ENCODE results near the gene NUP37. TPM values are rescaled to one million over a fixed set of nuclear protein-coding genes. Genes with fewer than 3 reads are reported as not detected.

NUP37 gene
- polyA plus RNA-seq, 3 donors, result 11.1 to 23.0 (median 20.9) TPM

DNA sequence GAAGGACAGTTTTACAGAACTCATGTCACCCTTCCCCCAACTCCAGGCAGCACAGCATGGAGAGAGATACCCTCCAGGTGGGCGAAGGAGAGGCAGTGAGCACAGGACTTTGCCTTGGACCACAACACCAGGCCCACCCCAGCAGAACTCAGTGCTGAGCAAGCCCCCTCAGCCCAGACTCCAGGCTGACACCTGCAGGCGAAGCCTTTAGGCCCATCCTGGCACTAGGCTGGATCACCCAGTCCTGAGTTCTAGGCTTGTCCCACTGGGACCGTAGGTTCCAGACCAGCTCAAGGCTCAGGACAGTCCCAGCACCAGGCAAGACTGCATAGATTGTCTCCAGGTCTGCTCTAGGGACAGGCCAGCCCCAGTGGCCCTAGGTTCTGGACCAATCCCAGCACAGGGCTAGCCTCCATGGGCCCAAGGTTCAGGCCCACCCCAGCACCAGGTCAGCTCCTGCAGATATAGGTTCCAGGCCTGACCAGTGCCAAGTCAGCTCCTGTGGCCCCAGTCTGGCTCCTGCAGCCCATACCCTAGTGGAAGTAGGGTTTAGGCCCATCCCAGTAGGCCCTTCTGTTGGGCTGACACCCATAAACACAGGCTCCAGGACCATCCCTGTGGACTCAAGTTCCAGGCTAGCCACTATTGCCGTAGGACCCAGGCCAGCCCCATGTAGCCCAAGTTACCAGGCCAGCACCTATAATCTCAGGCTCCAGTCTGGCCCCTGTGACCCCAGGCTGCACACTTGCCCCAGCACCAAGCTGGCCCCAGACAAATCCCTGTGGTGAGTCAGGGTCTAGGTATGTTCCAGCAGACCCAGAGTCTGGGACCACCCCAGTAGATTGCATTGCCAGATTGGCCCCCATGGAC is 67.5 kb downstream of the NUP37 start:
- no peak for DNase-seq
- Histone ChIP-seq H3K9me3 (replicated peaks in 1 of 2; ENCODE audit: control insufficient read depth in 1 of 2, insufficient read depth in 1 of 2, low read length in 2 of 2) (no peaks in the 10 kb centered on the region), H3K4me2 (replicated peaks; ENCODE audit: extremely low read depth, low read length, poor library complexity, severe bottlenecking) (no peak overlapping the region), H3K4me1 (ENCODE audit: control insufficient read depth in 1 of 2, insufficient read depth in 2 of 2, low read length in 2 of 2) (peaks cover 0 to 9% of the 10 kb centered on the region in 2 donors), H2AFZ (ENCODE audit: insufficient read depth, low read depth, low read length, poor library complexity, severe bottlenecking) (no peak overlapping the region), H3K27ac (ENCODE audit: low read depth in 1 of 2, low read length in 2 of 2) (peak overlapping the region in 1 of 2 donors; percentile 29), H3K36me3 (replicated peaks in 1 of 2; ENCODE audit: control insufficient read depth in 1 of 2, insufficient read depth in 2 of 2, low read length in 2 of 2) (peaks cover 56 to 98% of the 10 kb centered on the region in 2 donors), H3K4me3 (replicated peaks in 1 of 3; ENCODE audit: low read depth in 2 of 3, low read length in 3 of 3) (no peak overlapping the region), H3K27me3 (ENCODE audit: control insufficient read depth in 2 of 2, insufficient read depth in 2 of 2, low read length in 2 of 2) (no peaks in the 10 kb centered on the region), H4K20me1 (ENCODE audit: insufficient read depth, low read length) (peaks cover 13% of the 10 kb centered on the region), H3K79me2 (ENCODE audit: insufficient read depth, low read length) (no peaks in the 10 kb centered on the region), H3K9ac (ENCODE audit: insufficient read depth, low read length, poor library complexity, severe bottlenecking) (no peak overlapping the region)
- 100% methylated on average over 4 of the region's 4 CpGs for WGBS (ENCODE audit: insufficient coverage)
- Mint-ChIP-seq H3K9me3 (no peaks in the 10 kb centered on the region), H3K27me3 (ENCODE audit: low read depth in 3 of 3) (no peaks in the 10 kb centered on the region), H3K4me1 (peaks cover 14% of the 10 kb centered on the region), H3K4me3 (no peak overlapping the region), H3K36me3 (peaks cover 68 to 75% of the 10 kb centered on the region in 2 donors), H3K27ac (peak overlapping the region in 3 of 7 donors; percentile 18 to 42 (median 35))
- TF ChIP-seq, protein P1, sequence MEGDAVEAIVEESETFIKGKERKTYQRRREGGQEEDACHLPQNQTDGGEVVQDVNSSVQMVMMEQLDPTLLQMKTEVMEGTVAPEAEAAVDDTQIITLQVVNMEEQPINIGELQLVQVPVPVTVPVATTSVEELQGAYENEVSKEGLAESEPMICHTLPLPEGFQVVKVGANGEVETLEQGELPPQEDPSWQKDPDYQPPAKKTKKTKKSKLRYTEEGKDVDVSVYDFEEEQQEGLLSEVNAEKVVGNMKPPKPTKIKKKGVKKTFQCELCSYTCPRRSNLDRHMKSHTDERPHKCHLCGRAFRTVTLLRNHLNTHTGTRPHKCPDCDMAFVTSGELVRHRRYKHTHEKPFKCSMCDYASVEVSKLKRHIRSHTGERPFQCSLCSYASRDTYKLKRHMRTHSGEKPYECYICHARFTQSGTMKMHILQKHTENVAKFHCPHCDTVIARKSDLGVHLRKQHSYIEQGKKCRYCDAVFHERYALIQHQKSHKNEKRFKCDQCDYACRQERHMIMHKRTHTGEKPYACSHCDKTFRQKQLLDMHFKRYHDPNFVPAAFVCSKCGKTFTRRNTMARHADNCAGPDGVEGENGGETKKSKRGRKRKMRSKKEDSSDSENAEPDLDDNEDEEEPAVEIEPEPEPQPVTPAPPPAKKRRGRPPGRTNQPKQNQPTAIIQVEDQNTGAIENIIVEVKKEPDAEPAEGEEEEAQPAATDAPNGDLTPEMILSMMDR (IDR thresholded peaks at IDR 0.05), result no peak
- intact Hi-C loops (cut with micrococcal nuclease), result no loop called here

DNA sequence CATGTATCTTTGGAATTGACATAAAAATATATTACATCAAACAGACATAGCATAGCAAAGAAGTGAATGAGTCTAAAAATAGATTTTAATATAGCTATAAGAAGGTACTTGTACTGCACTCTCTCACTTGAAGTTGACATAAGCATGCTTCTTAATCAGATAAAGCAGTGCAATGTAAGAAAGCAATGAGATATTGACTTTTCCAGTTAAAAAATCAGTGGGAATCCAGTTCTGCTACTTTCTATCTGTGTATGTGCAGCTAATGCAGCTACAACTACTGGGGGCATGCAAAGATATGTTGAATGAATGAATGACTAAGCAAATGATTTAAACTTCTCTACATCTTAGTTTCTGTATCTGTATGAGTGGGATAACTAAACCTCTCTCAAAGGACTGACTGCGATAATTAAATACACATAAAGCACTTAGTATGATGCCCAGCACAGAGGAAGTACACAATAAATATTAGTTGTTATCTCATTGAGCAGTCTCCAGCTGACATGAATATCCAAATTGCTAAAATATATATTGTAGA is 68.4 kb downstream of the NUP37 start:
- H3K27me3 ChIP-seq (ENCODE audit: control insufficient read depth in 2 of 2, insufficient read depth in 2 of 2, low read length in 2 of 2), result no peaks in the 10 kb centered on the region
- H3K4me2 ChIP-seq (replicated peaks; ENCODE audit: extremely low read depth, low read length, poor library complexity, severe bottlenecking), result no peak overlapping the region
- Mint-ChIP-seq H3K4me3 (no peak overlapping the region), H3K27me3 (ENCODE audit: low read depth in 3 of 3) (no peaks in the 10 kb centered on the region), H3K27ac (peak overlapping the region in 1 of 7 donors; percentile 35), H3K9me3 (no peaks in the 10 kb centered on the region), H3K4me1 (peaks cover 14% of the 10 kb centered on the region), H3K36me3 (peaks cover 62 to 68% of the 10 kb centered on the region in 2 donors)
- H3K79me2 ChIP-seq (ENCODE audit: insufficient read depth, low read length), result no peaks in the 10 kb centered on the region
- H3K9me3 ChIP-seq (replicated peaks in 1 of 2; ENCODE audit: control insufficient read depth in 1 of 2, insufficient read depth in 1 of 2, low read length in 2 of 2), result no peaks in the 10 kb centered on the region
- H3K4me1 ChIP-seq (ENCODE audit: control insufficient read depth in 1 of 2, insufficient read depth in 2 of 2, low read length in 2 of 2), result peaks cover 0 to 9% of the 10 kb centered on the region in 2 donors
- no peak overlapping the region for H3K9ac ChIP-seq (ENCODE audit: insufficient read depth, low read length, poor library complexity, severe bottlenecking)
- intact Hi-C loops (cut with micrococcal nuclease), result no loop called here
- no peak overlapping the region for H2AFZ ChIP-seq (ENCODE audit: insufficient read depth, low read depth, low read length, poor library complexity, severe bottlenecking)
- H3K4me3 ChIP-seq (replicated peaks in 1 of 3; ENCODE audit: low read depth in 2 of 3, low read length in 3 of 3), result no peak overlapping the region
- TF ChIP-seq, protein P1 (IDR thresholded peaks at IDR 0.05), result no peak
- H3K27ac ChIP-seq (ENCODE audit: low read depth in 1 of 2, low read length in 2 of 2), result peak overlapping the region in 1 of 2 donors; percentile 29
- DNase-seq, result no peak
- H4K20me1 ChIP-seq (ENCODE audit: insufficient read depth, low read length), result peaks cover 13% of the 10 kb centered on the region
- no CpG with 5 or more reads among the region's 1 CpG for WGBS (ENCODE audit: insufficient coverage)
- peaks cover 56 to 99% of the 10 kb centered on the region in 2 donors for H3K36me3 ChIP-seq (replicated peaks in 1 of 2; ENCODE audit: control insufficient read depth in 1 of 2, insufficient read depth in 2 of 2, low read length in 2 of 2)
